Measurements from ENCODE around the gene OR10H5. TPM values are rescaled to one million over a fixed set of nuclear protein-coding genes. Genes with fewer than 3 reads are reported as not detected.
A peak's percentile ranks its signal among the peaks of the same experiment; 100 is the strongest.
"Not testable (repeated sequence)": the region's sequence is repeated elsewhere in the genome, so short reads cannot be mapped to it uniquely, and the experiment has no call there.

Gene OR10H5
- total RNA-seq, 4 donors from 2014 or later, result not detected

GRCh38 chr19:15779756-15780476 is 7.5 kb upstream of the OR10H5 start:
- Histone ChIP-seq H3K4me3 (peak overlapping the region in 1 of 2 donors; percentile 32), H3K36me3 (no peaks in the 10 kb centered on the region), H3K27ac (peak overlapping the region; percentile 70 to 84), H3K4me1 (peaks cover 0 to 13% of the 10 kb centered on the region in 2 donors), H3K27me3 (no peaks in the 10 kb centered on the region), H3K9me3 (no peaks in the 10 kb centered on the region)
- peak in 1 of 2 donors; percentile 12 for TF ChIP-seq POLR2A (IDR thresholded peaks at IDR 0.05)
- TF ChIP-seq, protein P1, sequence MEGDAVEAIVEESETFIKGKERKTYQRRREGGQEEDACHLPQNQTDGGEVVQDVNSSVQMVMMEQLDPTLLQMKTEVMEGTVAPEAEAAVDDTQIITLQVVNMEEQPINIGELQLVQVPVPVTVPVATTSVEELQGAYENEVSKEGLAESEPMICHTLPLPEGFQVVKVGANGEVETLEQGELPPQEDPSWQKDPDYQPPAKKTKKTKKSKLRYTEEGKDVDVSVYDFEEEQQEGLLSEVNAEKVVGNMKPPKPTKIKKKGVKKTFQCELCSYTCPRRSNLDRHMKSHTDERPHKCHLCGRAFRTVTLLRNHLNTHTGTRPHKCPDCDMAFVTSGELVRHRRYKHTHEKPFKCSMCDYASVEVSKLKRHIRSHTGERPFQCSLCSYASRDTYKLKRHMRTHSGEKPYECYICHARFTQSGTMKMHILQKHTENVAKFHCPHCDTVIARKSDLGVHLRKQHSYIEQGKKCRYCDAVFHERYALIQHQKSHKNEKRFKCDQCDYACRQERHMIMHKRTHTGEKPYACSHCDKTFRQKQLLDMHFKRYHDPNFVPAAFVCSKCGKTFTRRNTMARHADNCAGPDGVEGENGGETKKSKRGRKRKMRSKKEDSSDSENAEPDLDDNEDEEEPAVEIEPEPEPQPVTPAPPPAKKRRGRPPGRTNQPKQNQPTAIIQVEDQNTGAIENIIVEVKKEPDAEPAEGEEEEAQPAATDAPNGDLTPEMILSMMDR (IDR thresholded peaks at IDR 0.05), result no peak
- DNase-seq, result peak; percentile 81 to 83
- intact Hi-C loops (cut with DNase I; ENCODE audit: low total_unique reads), result no loop called here

- Histone ChIP-seq H3K36me3 (no peaks in the 10 kb centered on the region), H3K27ac (peak overlapping the region; percentile 70 to 84), H3K4me1 (peaks cover 0 to 13% of the 10 kb centered on the region in 2 donors), H3K27me3 (no peaks in the 10 kb centered on the region), H3K4me3 (no peak overlapping the region), H3K9me3 (no peaks in the 10 kb centered on the region)
- DNase-seq, result peak; percentile 28 to 45
- TF ChIP-seq, protein P1 (IDR thresholded peaks at IDR 0.05), result no peak
- TF ChIP-seq POLR2A (IDR thresholded peaks at IDR 0.05), result no peak
- intact Hi-C loops (cut with DNase I; ENCODE audit: low total_unique reads), result no loop called here
Measured at GRCh38 chr19:15780610-15781418, 6.6 kb upstream of the OR10H5 start.

- H3K4me1 ChIP-seq, result peaks cover 0 to 13% of the 10 kb centered on the region in 2 donors
- H3K27me3 ChIP-seq, result no peaks in the 10 kb centered on the region
- intact Hi-C loops (cut with DNase I; ENCODE audit: low total_unique reads), result no loop called here
- DNase-seq, result no peak
- H3K9me3 ChIP-seq, result no peaks in the 10 kb centered on the region
- H3K36me3 ChIP-seq, result no peaks in the 10 kb centered on the region
- H3K4me3 ChIP-seq, result no peak overlapping the region
- TF ChIP-seq, protein P1 (IDR thresholded peaks at IDR 0.05), result no peak
- TF ChIP-seq POLR2A (IDR thresholded peaks at IDR 0.05), result no peak
- peak overlapping the region in 1 of 2 donors; percentile 84 for H3K27ac ChIP-seq
Measured at GRCh38 chr19:15781661-15782060, 5.8 kb upstream of the OR10H5 start.

- Histone ChIP-seq H3K4me1 (peaks cover 0 to 13% of the 10 kb centered on the region in 2 donors), H3K4me3 (no peak overlapping the region), H3K9me3 (no peaks in the 10 kb centered on the region), H3K36me3 (no peaks in the 10 kb centered on the region), H3K27me3 (no peaks in the 10 kb centered on the region), H3K27ac (no peak overlapping the region)
- intact Hi-C loops (cut with DNase I; ENCODE audit: low total_unique reads), result no loop called here
- TF ChIP-seq, protein P1 (IDR thresholded peaks at IDR 0.05), result no peak
- no peak for TF ChIP-seq POLR2A (IDR thresholded peaks at IDR 0.05)
- DNase-seq, result no peak
Measured at GRCh38 chr19:15782211-15782610, 5.2 kb upstream of the OR10H5 start.

GRCh38 chr19:15782896-15783295 is 4.6 kb upstream of the OR10H5 start:
- peaks cover 0 to 13% of the 10 kb centered on the region in 2 donors for H3K4me1 ChIP-seq
- H3K9me3 ChIP-seq; H3K36me3 ChIP-seq; intact Hi-C loops (cut with DNase I; ENCODE audit: low total_unique reads); DNase-seq; H3K27ac ChIP-seq; H3K27me3 ChIP-seq; H3K4me3 ChIP-seq: not testable (repeated sequence)

Measured in uterus (tissue), 4 donors.